Uterine smooth muscle cell (primary cell): ENCODE data around the gene NANOS1. TPM values are rescaled to one million over a fixed set of nuclear protein-coding genes. Genes with fewer than 3 reads are reported as not detected.

Experiments used
- total RNA-seq: library from RNA; depleted of rRNA; stranded (reverse); fragments of >200 nt; gene quantifications from 2 replicates; pipeline ENCODE4 v1.2.3, GENCODE V29; 2014

The NANOS1 gene
- under 0.01 and 0.37 TPM in 2 replicates for total RNA-seq

GRCh38 chr10:119029613-119030420, at the start of gene NANOS1:
Gene NANOS1, plus strand, starts transcription at chr10:119029714. Its CDS starts 88 bp downstream, at chr10:119029802.

GRCh38 chr10:119080521-119081259, 51.2 kb downstream of the NANOS1 start, which contains the start of gene EIF3A:
Gene EIF3A, minus strand, starts transcription at chr10:119080817. Its CDS starts 141 bp downstream, at chr10:119080676.

Other genes starting within 250 kb of the NANOS1 start
- gene EIF3A, start 51.1 kb downstream of the NANOS1 start, total RNA-seq: 175 and 181 TPM in 2 replicates
- 50.1 and 88.1 TPM in 2 replicates for gene DENND10, start 74.4 kb downstream of the NANOS1 start, total RNA-seq
- gene SFXN4, start 136.0 kb downstream of the NANOS1 start, total RNA-seq: 11.6 and 13.8 TPM in 2 replicates
- 182 and 245 TPM in 2 replicates for gene PRDX3, start 149.1 kb downstream of the NANOS1 start, total RNA-seq
- gene GRK5, start 177.9 kb downstream of the NANOS1 start, total RNA-seq: 4.2 and 8.1 TPM in 2 replicates